Prostate gland (tissue), 2 donors: Measurements from ENCODE around the gene LMBRD1.

Experiments
- CTCF ChIP-seq, 4 experiments: fragments of 200-600 bp in 2 of 4; fragments of 450-650 bp in 2 of 4; sonication (generic) in 2 of 4; IDR thresholded peaks; 1 replicate in 3 of 4; 2 replicates in 1 of 4; pipeline ENCODE4 v1.5.1; 2016 to 2019; ENCODE audit warnings: antibody characterized with exemption in 4 of 4, mild to moderate bottlenecking in 2 of 4, moderate library complexity in 2 of 4
- POLR2A ChIP-seq: fragments of 450-650 bp; IDR thresholded peaks from one replicate; pipeline ENCODE4 v1.6.1; 2016; ENCODE audit warnings: antibody characterized with exemption, mild to moderate bottlenecking

- TF ChIP-seq CTCF (IDR thresholded peaks at IDR 0.05) (no peak), POLR2A (no peak)
These were observed 127.9 kb downstream of the LMBRD1 start for GRCh38 chr6:69668916-69669315.
